ENCODE data around the gene INSR. TPM values are rescaled to one million over a fixed set of nuclear protein-coding genes. Genes with fewer than 3 reads are reported as not detected.

INSR gene
- total RNA-seq, 1 experiment from 2014 or later, result 8.4 TPM

Other genes starting within 250 kb of the INSR start
- gene MBD3L2, start 245.1 kb downstream of the INSR start, total RNA-seq (2022), result not detected in 2 replicates
- not detected in 2 replicates for gene MBD3L3, start 235.7 kb downstream of the INSR start, total RNA-seq (2022)
- 6.3 and 7.8 TPM in 2 replicates for gene ZNF557, start 224.7 kb downstream of the INSR start, total RNA-seq (2022)
- 31.9 and 34.9 TPM in 2 replicates for gene ARHGEF18, start 54.5 kb upstream of the INSR start, total RNA-seq (2022)
- 1.3 and 3.4 TPM in 2 replicates for gene PEX11G, start 194.6 kb upstream of the INSR start, total RNA-seq (2022)
- 22.6 and 23.8 TPM in 2 replicates for gene ZNF358, start 221.7 kb upstream of the INSR start, total RNA-seq (2022)
- 13.1 TPM in 2 replicates for gene MCOLN1, start 228.2 kb upstream of the INSR start, total RNA-seq (2022)
- 51.3 and 60.1 TPM in 2 replicates for gene PNPLA6, start 241.3 kb upstream of the INSR start, total RNA-seq (2022)